ENCODE results near the gene NFATC3.

DNA sequence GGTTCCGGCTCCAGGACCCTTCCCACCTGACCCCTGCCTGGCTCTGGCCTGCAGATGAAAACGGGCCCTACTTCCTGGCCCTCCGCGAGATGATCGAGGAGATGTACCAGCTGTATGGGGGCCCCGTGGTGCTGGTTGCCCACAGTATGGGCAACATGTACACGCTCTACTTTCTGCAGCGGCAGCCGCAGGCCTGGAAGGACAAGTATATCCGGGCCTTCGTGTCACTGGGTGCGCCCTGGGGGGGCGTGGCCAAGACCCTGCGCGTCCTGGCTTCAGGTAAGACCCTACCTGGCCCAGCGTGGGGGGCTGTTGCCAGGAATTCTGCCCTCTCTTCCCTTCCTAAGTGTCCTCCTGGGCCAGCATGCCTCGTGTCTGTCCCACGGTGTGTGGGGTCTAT, 170.5 kb downstream of the NFATC3 start:
- TF ChIP-seq, protein P1, sequence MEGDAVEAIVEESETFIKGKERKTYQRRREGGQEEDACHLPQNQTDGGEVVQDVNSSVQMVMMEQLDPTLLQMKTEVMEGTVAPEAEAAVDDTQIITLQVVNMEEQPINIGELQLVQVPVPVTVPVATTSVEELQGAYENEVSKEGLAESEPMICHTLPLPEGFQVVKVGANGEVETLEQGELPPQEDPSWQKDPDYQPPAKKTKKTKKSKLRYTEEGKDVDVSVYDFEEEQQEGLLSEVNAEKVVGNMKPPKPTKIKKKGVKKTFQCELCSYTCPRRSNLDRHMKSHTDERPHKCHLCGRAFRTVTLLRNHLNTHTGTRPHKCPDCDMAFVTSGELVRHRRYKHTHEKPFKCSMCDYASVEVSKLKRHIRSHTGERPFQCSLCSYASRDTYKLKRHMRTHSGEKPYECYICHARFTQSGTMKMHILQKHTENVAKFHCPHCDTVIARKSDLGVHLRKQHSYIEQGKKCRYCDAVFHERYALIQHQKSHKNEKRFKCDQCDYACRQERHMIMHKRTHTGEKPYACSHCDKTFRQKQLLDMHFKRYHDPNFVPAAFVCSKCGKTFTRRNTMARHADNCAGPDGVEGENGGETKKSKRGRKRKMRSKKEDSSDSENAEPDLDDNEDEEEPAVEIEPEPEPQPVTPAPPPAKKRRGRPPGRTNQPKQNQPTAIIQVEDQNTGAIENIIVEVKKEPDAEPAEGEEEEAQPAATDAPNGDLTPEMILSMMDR (IDR thresholded peaks at IDR 0.05; ENCODE audit: poor library complexity), result no peak
- no peak for TF ChIP-seq EZH2 (IDR thresholded peaks at IDR 0.05; ENCODE audit: borderline replicate concordance)
- TF ChIP-seq EZH2phosphoT487 (IDR thresholded peaks at IDR 0.05; ENCODE audit: low read depth, severe bottlenecking, unreplicated experiment), result no peak
